DND-41 (cell line): ENCODE results near the gene GABBR2.

Experiments used
- CTCF ChIP-seq: IDR thresholded peaks from 2 replicates; pipeline ENCODE4 v1.5.1; 2012; ENCODE audit warnings: borderline replicate concordance, low read length, moderate library complexity, mild to moderate bottlenecking; ENCODE audit not compliant: poor library complexity, severe bottlenecking; ENCODE audit errors: extremely low read depth
- EZH2 ChIP-seq: IDR thresholded peaks from 3 replicates; pipeline ENCODE4 v1.6.1; 2012; ENCODE audit warnings: borderline replicate concordance, low read depth, mild to moderate bottlenecking, moderate library complexity, low read length, inconsistent platforms; ENCODE audit not compliant: severe bottlenecking

- TF ChIP-seq CTCF (no peak), EZH2 (no peak)
These were observed 338.3 kb downstream of the GABBR2 start for GRCh38 chr9:98370300-98370975.
